HFF-Myc (cell line): ENCODE results near the gene PRKCA.

Experiments
- DNase-seq: peaks from one replicate; pipeline ENCODE4 v3.0.0-alpha.2; 2011; ENCODE audit warnings: low read depth; ENCODE audit errors: extremely low read depth
- H3K4me3 ChIP-seq: replicated peaks from 2 replicates; pipeline ENCODE4 v1.5.1; 2011; ENCODE audit warnings: low read depth, mild to moderate bottlenecking, control low read depth, low read length
- TF ChIP-seq, protein P1 (sequence below): IDR thresholded peaks from 2 replicates; pipeline ENCODE4 v1.5.1; 2012; ENCODE audit warnings: mild to moderate bottlenecking, low read depth, low read length, control low read depth; ENCODE audit errors: missing control alignments

The PRKCA gene

DNA sequence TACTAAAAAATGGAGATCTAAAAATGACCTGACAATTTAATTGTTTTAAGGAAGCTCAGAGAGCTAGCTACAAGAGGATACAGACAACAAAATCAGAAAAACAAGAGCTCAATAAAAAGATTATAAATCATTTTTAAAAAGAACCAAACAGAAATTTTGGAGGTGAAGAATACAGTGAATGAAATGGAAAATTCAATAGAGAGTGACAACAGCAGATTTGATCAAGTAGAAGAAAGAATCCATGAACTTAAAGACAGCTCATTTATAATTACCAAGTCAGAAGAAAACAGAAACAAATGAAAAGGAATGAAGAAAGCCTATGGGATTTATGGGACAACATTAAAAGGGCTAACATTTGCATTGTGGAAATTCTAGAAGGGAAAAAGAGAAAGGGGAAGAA is 395.9 kb downstream of the PRKCA start:
- no peak for DNase-seq
- TF ChIP-seq, protein P1, sequence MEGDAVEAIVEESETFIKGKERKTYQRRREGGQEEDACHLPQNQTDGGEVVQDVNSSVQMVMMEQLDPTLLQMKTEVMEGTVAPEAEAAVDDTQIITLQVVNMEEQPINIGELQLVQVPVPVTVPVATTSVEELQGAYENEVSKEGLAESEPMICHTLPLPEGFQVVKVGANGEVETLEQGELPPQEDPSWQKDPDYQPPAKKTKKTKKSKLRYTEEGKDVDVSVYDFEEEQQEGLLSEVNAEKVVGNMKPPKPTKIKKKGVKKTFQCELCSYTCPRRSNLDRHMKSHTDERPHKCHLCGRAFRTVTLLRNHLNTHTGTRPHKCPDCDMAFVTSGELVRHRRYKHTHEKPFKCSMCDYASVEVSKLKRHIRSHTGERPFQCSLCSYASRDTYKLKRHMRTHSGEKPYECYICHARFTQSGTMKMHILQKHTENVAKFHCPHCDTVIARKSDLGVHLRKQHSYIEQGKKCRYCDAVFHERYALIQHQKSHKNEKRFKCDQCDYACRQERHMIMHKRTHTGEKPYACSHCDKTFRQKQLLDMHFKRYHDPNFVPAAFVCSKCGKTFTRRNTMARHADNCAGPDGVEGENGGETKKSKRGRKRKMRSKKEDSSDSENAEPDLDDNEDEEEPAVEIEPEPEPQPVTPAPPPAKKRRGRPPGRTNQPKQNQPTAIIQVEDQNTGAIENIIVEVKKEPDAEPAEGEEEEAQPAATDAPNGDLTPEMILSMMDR = no peak
- no peak overlapping the region for H3K4me3 ChIP-seq

DNA sequence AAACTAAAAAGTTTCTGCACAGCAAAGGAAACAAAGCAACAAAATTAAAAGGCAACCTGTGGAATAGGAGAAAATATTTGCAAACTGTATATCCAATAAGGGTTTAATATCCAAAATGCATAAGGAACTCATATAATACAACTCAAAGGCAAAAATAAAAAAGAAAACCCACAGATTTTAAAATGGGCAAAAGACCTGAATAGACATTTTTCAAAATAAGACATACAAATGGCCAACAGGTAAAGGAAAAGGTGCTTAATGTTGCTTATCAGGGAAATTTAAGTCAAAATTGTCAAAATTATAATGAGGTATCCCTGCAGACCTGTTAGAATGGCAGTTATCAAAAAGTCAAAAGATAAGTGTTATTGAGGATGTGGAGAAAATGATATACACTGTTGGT is 399.0 kb downstream of the PRKCA start:
- no peak for DNase-seq
- H3K4me3 ChIP-seq = no peak overlapping the region
- TF ChIP-seq, protein P1 = no peak

DNA sequence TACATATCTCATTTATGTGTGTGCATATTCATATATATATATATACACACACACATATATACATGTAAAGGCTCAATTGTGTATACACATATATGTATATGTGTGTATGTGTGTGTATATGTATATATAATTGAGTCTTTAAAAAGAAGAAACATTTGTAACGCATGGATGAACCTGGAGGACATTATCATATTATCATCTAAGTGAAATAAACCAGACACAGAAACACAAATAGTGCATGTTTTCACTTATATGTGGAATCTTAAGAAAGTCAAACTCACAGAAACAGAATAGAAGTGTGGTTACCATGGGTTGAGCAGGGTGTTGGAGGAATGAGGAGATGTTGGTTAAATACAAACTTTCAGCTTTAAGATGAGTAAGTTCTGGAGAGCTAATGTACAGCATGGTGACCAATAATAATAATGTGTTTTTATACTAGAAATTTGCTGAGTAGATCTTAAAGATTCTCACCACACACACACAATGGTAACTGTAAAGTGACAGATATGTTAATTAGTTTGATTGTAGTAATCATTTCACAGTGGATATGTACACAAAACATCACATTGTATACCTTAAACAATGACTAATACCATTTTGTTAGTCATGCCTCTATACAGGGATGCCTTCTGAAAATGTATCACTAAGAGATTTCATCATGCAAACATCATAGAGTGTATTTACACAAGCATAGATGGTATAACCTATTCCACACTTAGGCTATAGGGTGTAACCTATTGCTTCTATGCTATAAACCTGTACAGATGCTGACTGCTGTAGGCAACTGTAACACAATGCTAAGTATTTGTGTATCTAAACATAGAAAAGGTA is 399.9 kb downstream of the PRKCA start:
- H3K4me3 ChIP-seq = no peak overlapping the region
- TF ChIP-seq, protein P1 = no peak
- DNase-seq = no peak

DNA sequence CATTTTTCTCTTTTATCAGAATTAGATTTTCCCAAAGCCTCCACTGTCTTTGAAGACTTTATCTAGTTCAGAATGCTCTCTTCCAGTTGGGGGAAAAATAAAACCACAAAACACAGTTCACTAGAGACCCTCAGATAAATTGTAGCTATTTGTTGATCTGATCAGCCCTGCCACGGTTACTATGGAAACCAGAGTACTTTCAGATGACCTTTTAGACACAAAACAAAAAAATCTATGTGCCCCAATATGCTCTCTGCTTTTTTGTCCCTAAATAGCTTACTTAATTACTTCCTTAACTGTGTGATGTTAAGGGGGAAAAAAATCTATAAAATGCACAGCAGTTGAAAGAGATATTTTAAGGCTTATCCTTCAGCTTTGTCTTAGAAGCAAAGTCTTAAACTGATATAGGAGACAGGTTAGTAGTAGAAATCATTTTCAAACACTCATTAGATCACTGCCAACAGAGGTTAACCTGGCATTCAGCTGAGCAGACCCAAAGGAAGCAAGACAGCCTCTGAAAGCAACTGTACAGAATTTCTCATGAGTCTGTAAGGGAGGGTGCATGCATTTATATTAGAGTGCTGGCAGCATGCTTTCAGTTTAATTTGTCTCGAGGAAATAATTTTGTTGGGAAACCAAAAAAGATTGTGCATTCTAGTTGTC is 402.6 kb downstream of the PRKCA start:
- TF ChIP-seq, protein P1 = no peak
- no peak overlapping the region for H3K4me3 ChIP-seq
- DNase-seq = no peak

DNA sequence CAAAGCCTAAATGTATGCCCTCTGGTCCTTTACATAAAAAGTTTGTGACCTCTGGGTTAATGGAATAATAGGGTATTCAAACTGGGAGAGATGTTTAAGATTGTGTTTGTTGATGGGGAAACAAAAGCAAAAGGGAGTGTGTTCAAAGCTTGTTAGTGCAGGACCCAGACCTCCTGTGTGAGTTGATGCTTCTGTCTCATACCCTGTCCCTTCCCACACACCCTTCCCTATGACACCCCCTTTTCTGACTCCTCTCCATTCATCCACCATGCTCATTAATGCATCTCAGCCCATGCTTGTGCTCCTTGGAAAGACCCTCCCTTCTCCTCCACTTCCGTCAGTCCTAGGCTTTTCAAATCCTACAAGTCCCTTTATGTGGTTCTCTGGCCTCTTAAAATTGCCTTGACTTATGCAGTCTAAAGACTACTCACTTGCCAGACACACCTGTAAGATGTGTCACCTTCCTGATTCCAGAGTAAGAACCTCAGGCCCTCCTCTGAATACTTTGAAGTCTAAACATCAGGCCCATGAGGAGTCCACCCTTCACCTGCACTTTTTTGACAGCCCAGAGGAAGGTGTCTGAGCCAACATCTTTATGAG is 404.5 kb downstream of the PRKCA start:
- DNase-seq = no peak
- no peak overlapping the region for H3K4me3 ChIP-seq
- TF ChIP-seq, protein P1 = no peak

DNA sequence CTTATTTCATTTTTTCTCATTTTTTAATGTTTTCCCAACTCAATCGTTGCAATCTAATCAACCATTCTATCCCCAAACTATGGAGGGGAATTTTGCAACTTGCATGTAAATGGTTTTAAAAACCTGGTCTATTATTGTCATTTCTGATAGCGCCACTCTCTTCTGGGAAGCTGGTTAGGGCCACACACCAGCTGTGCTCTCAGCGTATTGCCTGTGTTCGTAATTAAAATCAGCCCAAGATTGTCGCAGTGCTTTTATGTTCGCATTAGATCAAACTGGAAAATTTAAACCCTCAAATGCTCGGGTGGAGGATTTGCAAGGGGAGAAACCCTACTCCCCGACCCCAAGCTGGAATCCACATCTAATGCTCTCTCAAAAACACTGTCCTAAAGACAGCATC is 409.0 kb downstream of the PRKCA start:
- no peak for DNase-seq
- TF ChIP-seq, protein P1 = no peak
- no peak overlapping the region for H3K4me3 ChIP-seq
